IMR-90 (cell line): ENCODE measurements around the gene UBE2M. TPM values are rescaled to one million over a fixed set of nuclear protein-coding genes. Genes with fewer than 3 reads are reported as not detected.

Experiments
- ATAC-seq: fragments of 200-7000 bp; cut with Tn5 transposase; 2 replicates; pipeline ENCODE4 v1.9.1; 2020; ENCODE audit warnings: low read depth, mild to moderate bottlenecking, moderate library complexity
- BruUV-seq: library from RNA; stranded (reverse); fragments of 400-500 nt; replicated peaks from 2 replicates; lab custom pipeline; 2021; lab: Mats Ljungman, UMichigan
- CTCF ChIA-PET: fragments of 300-600 bp; formaldehyde crosslinking; extraction: SDS; loops from one replicate; lab custom pipeline; 2021; ENCODE audit warnings: antibody characterized with exemption; lab: Yijun Ruan, JAX
- POLR2A ChIA-PET: fragments of 300-600 bp; sonication (Branson Sonifier 250); formaldehyde crosslinking; loops from one replicate; lab custom pipeline; 2022; ENCODE audit warnings: antibody characterized with exemption; ENCODE audit not compliant: unreplicated experiment; lab: Charles Lee
- DNase-seq: peaks from one replicate; pipeline ENCODE4 v3.0.0; 2013
- H2AFZ ChIP-seq: replicated peaks from 2 replicates; pipeline ENCODE3; 2013; ENCODE audit warnings: low read length, mild to moderate bottlenecking; ENCODE audit not compliant: poor library complexity
- H2AK5ac ChIP-seq: 2 replicates; pipeline ENCODE4 v1.6.1; 2013; ENCODE audit warnings: low read depth, low read length, inconsistent platforms
- H2AK9ac ChIP-seq: replicated peaks from 2 replicates; pipeline ENCODE3; 2013; ENCODE audit warnings: mild to moderate bottlenecking, low read depth, low read length, moderate library complexity; ENCODE audit not compliant: poor library complexity
- H2BK120ac ChIP-seq: 2 replicates; pipeline ENCODE4 v1.6.1; 2013; ENCODE audit warnings: low read depth, low read length, inconsistent platforms
- H2BK15ac ChIP-seq: 3 replicates; pipeline ENCODE4 v1.6.1; 2013; ENCODE audit warnings: low read depth, low read length, inconsistent platforms
- H2BK20ac ChIP-seq: 2 replicates; pipeline ENCODE4 v1.6.1; 2013; ENCODE audit warnings: low read depth, mild to moderate bottlenecking, inconsistent platforms, low read length, moderate library complexity
- H2BK5ac ChIP-seq: 2 replicates; pipeline ENCODE4 v1.6.1; 2013; ENCODE audit warnings: mild to moderate bottlenecking, low read depth, low read length, inconsistent platforms; ENCODE audit not compliant: poor library complexity, severe bottlenecking
- H3K14ac ChIP-seq: replicated peaks from 2 replicates; pipeline ENCODE4 v1.6.1; 2013; ENCODE audit warnings: low read depth, low read length, inconsistent platforms
- H3K18ac ChIP-seq: 2 replicates; pipeline ENCODE4 v1.6.1; 2013; ENCODE audit warnings: low read depth, low read length, control low read depth
- H3K23ac ChIP-seq: 2 replicates; pipeline ENCODE4 v1.6.1; 2013; ENCODE audit warnings: low read depth, low read length, inconsistent platforms
- H3K27ac ChIP-seq: 2 replicates; pipeline ENCODE4 v1.5.1; 2013; ENCODE audit warnings: mild to moderate bottlenecking, control low read depth, low read length; ENCODE audit not compliant: insufficient read depth
- H3K27me3 ChIP-seq: 2 replicates; pipeline ENCODE4 v1.6.1; 2013; ENCODE audit warnings: low read length; ENCODE audit not compliant: control insufficient read depth, insufficient read depth
- H3K36me3 ChIP-seq: 2 replicates; pipeline ENCODE4 v1.6.1; 2013; ENCODE audit warnings: low read length, mixed read lengths; ENCODE audit not compliant: control insufficient read depth, insufficient read depth
- H3K4ac ChIP-seq: 2 replicates; pipeline ENCODE4 v1.6.1; 2013; ENCODE audit warnings: low read depth, low read length, inconsistent platforms
- H3K4me1 ChIP-seq: 2 replicates; pipeline ENCODE4 v1.6.1; 2013; ENCODE audit warnings: low read length, mixed read lengths; ENCODE audit not compliant: control insufficient read depth, insufficient read depth
- H3K4me2 ChIP-seq: 2 replicates; pipeline ENCODE4 v1.6.1; 2013; ENCODE audit warnings: low read depth, mild to moderate bottlenecking, control low read depth, low read length, moderate library complexity
- H3K4me3 ChIP-seq: 2 replicates; pipeline ENCODE4 v1.5.1; 2013; ENCODE audit warnings: low read depth, mild to moderate bottlenecking, control low read depth, low read length, moderate library complexity; ENCODE audit not compliant: insufficient read depth
- H3K56ac ChIP-seq: 2 replicates; pipeline ENCODE4 v1.6.1; 2013; ENCODE audit warnings: low read length, inconsistent platforms; ENCODE audit not compliant: insufficient read depth; ENCODE audit errors: extremely low read depth
- H3K79me1 ChIP-seq, 2 experiments: 2 replicates each; pipeline ENCODE4 v1.6.1; 2013; ENCODE audit warnings: low read length in 2 of 2, inconsistent platforms in 1 of 2, low read depth in 1 of 2
- H3K9ac ChIP-seq: 2 replicates; pipeline ENCODE4 v1.6.1; 2013; ENCODE audit warnings: low read depth, low read length, control low read depth
- H3K9me1 ChIP-seq: 2 replicates; pipeline ENCODE4 v1.6.1; 2013; ENCODE audit warnings: low read length, inconsistent platforms; ENCODE audit not compliant: insufficient read depth
- H3K9me3 ChIP-seq: 2 replicates; pipeline ENCODE4 v1.6.1; 2013; ENCODE audit warnings: low read length; ENCODE audit not compliant: control insufficient read depth, insufficient read depth
- H4K20me1 ChIP-seq: 2 replicates; pipeline ENCODE4 v1.6.1; 2013; ENCODE audit warnings: low read length, inconsistent platforms; ENCODE audit not compliant: insufficient read depth
- H4K5ac ChIP-seq: 2 replicates; pipeline ENCODE4 v1.6.1; 2013; ENCODE audit warnings: mild to moderate bottlenecking, low read depth, low read length, control low read depth
- H4K8ac ChIP-seq, 2 experiments: 2 replicates each; pipeline ENCODE4 v1.6.1; 2013; ENCODE audit warnings: low read depth in 2 of 2, low read length in 2 of 2, control low read depth in 1 of 2, inconsistent platforms in 1 of 2
- H4K91ac ChIP-seq: 2 replicates; pipeline ENCODE4 v1.6.1; 2013; ENCODE audit warnings: low read depth, low read length, inconsistent platforms; ENCODE audit not compliant: insufficient read depth
- BHLHE40 ChIP-seq: fragments of 150-350 bp; IDR thresholded peaks from 2 replicates; pipeline ENCODE4 v1.6.1; 2016; ENCODE audit warnings: mild to moderate bottlenecking, low read depth, low read length
- CHD1 ChIP-seq: IDR thresholded peaks from 2 replicates; pipeline ENCODE4 v1.6.1; 2012; ENCODE audit warnings: low read depth, low read length, improper control_type of control experiment
- FOS ChIP-seq: fragments of 150-350 bp; IDR thresholded peaks from 2 replicates; pipeline ENCODE4 v1.6.1; 2016; ENCODE audit warnings: low read depth, low read length
- MAFK ChIP-seq: IDR thresholded peaks from 2 replicates; pipeline ENCODE4 v1.6.1; 2012; ENCODE audit warnings: low read depth, low read length, improper control_type of control experiment
- MXI1 ChIP-seq: IDR thresholded peaks from 2 replicates; pipeline ENCODE4 v1.6.1; 2012; ENCODE audit warnings: low read depth, mild to moderate bottlenecking, low read length, moderate library complexity, borderline replicate concordance
- NFE2L2 ChIP-seq: fragments of 150-350 bp; IDR thresholded peaks from 2 replicates; pipeline ENCODE4 v1.6.1; 2016; ENCODE audit warnings: low read depth, mild to moderate bottlenecking, low read length
- RCOR1 ChIP-seq: IDR thresholded peaks from 2 replicates; pipeline ENCODE4 v1.6.1; 2012; ENCODE audit warnings: mild to moderate bottlenecking, low read length, improper control_type of control experiment; ENCODE audit not compliant: insufficient replicate concordance
- SMC3 ChIP-seq: fragments of 150-350 bp; IDR thresholded peaks from 2 replicates; pipeline ENCODE4 v1.6.1; 2016; ENCODE audit warnings: low read depth, mild to moderate bottlenecking, antibody characterized with exemption, low read length, moderate library complexity
- USF2 ChIP-seq: fragments of 150-350 bp; IDR thresholded peaks from 2 replicates; pipeline ENCODE4 v1.6.1; 2017; ENCODE audit warnings: mild to moderate bottlenecking, antibody characterized with exemption, low read length, low read depth
- WGBS, 2 experiments: methylation state at CpG; one replicate each; pipeline versions ENCODE4 v1.1.5 to v1.1.7; 2013; ENCODE audit warnings: missing lambda C conversion rate in 2 of 2; ENCODE audit not compliant: insufficient read length in 1 of 2; ENCODE audit errors: extremely low coverage in 2 of 2; 5-methylcytosine and 5-hydroxymethylcytosine counted together
- dilution Hi-C: fragments of 300-500 bp; cut with HindIII; formaldehyde crosslinking; loops from one replicate; pipeline ENCODE4 v1.14.3; 2018; ENCODE audit warnings: low sequenced_read_pairs; ENCODE audit not compliant: unreplicated experiment
- in situ Hi-C: fragments of 300-500 bp; cut with MboI; formaldehyde crosslinking; loops from 3 replicates; pipeline ENCODE4 v1.14.3; 2019; ENCODE audit warnings: low sequenced_read_pairs, inconsistent platforms, mixed read lengths
- intact Hi-C: fragments of 100-400 bp; cut with micrococcal nuclease; formaldehyde crosslinking; loops from 2 replicates; pipeline ENCODE4 v1.10.0; 2022
- polyA plus RNA-seq, 3 experiments: library from polyadenylated mRNA; depleted of rRNA; stranded (reverse); fragments of >200 nt; gene quantifications; 2 replicates each; pipeline ENCODE4 v1.2.3, GENCODE V29; 2012; ENCODE audit warnings: low replicate concordance in 1 of 3
- total RNA-seq: library from RNA; depleted of rRNA; stranded (reverse); fragments of >200 nt; gene quantifications from 2 replicates; pipeline ENCODE4 v1.2.3, GENCODE V29; 2012
- TF ChIP-seq, protein P1 (sequence below): conservative IDR thresholded peaks from 2 replicates; pipeline ENCODE4 v1.5.1; 2012; ENCODE audit warnings: mild to moderate bottlenecking, low read depth, low read length, improper control_type of control experiment

Gene UBE2M
- total and polyA plus RNA-seq, 2 of the 4 experiments (the other 2 are of a cell fraction) = 55.9 to 66.6 TPM

DNA sequence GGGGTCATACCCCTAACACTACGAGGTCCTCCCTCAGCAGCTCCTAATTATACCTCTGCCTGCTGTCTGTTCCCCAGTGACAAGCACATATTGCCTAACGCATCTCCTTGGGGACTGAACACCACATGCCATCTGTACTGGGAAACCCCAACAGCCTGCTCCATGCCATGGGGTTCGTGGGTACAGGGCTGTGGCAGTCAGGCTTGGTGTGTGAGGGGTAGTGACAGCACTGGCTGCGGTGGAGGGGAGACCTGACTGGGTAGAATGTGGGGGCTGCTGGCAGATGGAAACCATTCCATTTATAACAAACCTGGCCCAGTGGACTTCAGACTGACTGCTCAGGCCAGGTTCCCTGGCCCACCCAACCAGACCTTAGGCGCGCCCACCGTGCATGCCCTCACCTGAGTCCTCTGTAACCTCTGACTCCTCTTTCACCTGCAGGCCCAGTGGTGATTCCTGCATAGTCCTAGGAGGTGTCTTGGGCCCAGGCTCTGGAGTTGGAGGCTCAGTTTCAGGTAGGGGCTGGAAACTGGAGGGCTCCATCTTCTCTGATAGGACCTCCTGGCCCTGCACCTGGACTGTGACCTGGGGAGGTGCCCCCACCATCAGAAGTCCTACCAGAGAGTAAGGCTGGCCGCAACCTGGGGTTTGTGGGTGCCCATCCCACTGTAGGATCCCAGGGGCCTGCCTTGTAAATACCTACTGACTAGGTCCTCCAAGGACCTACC lies 11.7 kb upstream of the UBE2M start (continued):
- no peak for TF ChIP-seq MAFK

- Histone ChIP-seq H3K23ac (no peak overlapping the region), H3K14ac (no peak overlapping the region), H2BK15ac (no peak overlapping the region), H2AK5ac (no peak overlapping the region), H3K4me2 (no peak overlapping the region), H3K27me3 (no peaks in the 10 kb centered on the region), H3K9ac (no peak overlapping the region), H2AK9ac (no peak overlapping the region), H2BK20ac (no peak overlapping the region), H3K4me3 (no peak overlapping the region), H4K20me1 (0 out of 2 replicates have a peak, but pooled peaks cover 4% of the 10 kb centered on the region), H2BK120ac (no peak overlapping the region), H3K4ac (no peak overlapping the region), H3K9me3 (no peaks in the 10 kb centered on the region), H4K5ac (no peak overlapping the region), H3K18ac (no peak overlapping the region), H3K27ac (no peak overlapping the region), H3K36me3 (peaks cover 13% of the 10 kb centered on the region; the same call in 1 of the 2 replicates), H2BK5ac (no peak overlapping the region), H3K56ac (no peak overlapping the region), H4K91ac (no peak overlapping the region), H3K9me1 (peaks cover 9% of the 10 kb centered on the region), H3K4me1 (peaks cover 2% of the 10 kb centered on the region; the same call in 1 of the 2 replicates), H4K8ac (no peak overlapping the region), H3K79me1 (peaks cover 9 to 22% of the 10 kb centered on the region in 2 experiments; a peak in 3 of 4 replicates), H2AFZ (no peak overlapping the region)
- no peak for DNase-seq
- ChIA-PET CTCF (no interaction called here), POLR2A (no interaction called here)
- no CpG with 5 or more reads among the region's 6 CpGs for WGBS, 2 experiments
- intact Hi-C loops = no loop called here
- ATAC-seq = no peak
- BruUV-seq = no TSS peak
- in situ Hi-C loops = no loop called here
- dilution Hi-C loops = no loop called here
- TF ChIP-seq CHD1 (no peak), USF2 (no peak), SMC3 (no peak), RCOR1 (no peak), BHLHE40 (no peak), NFE2L2 (no peak), MXI1 (no peak), FOS (no peak)
- TF ChIP-seq, protein P1, sequence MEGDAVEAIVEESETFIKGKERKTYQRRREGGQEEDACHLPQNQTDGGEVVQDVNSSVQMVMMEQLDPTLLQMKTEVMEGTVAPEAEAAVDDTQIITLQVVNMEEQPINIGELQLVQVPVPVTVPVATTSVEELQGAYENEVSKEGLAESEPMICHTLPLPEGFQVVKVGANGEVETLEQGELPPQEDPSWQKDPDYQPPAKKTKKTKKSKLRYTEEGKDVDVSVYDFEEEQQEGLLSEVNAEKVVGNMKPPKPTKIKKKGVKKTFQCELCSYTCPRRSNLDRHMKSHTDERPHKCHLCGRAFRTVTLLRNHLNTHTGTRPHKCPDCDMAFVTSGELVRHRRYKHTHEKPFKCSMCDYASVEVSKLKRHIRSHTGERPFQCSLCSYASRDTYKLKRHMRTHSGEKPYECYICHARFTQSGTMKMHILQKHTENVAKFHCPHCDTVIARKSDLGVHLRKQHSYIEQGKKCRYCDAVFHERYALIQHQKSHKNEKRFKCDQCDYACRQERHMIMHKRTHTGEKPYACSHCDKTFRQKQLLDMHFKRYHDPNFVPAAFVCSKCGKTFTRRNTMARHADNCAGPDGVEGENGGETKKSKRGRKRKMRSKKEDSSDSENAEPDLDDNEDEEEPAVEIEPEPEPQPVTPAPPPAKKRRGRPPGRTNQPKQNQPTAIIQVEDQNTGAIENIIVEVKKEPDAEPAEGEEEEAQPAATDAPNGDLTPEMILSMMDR = no peak
Observed at GRCh38 chr19:58569191-58569942, 11.0 kb upstream of the UBE2M start.
